SK-N-SH (cell line): Measurements from ENCODE around the gene BEX4.

Experiments
- CTCF ChIP-seq: fragments of 200-600 bp; sonication (generic); IDR thresholded peaks from 2 replicates; pipeline ENCODE4 v1.6.1; 2017; ENCODE audit warnings: antibody characterized with exemption, mild to moderate bottlenecking, moderate library complexity
- FOXM1 ChIP-seq: IDR thresholded peaks from 2 replicates; pipeline ENCODE4 v1.4.0; 2012; ENCODE audit warnings: low read depth, mild to moderate bottlenecking
- POLR2AphosphoS5 ChIP-seq: IDR thresholded peaks from 2 replicates; pipeline ENCODE4 v1.6.1; 2012; ENCODE audit warnings: low read depth, low read length
- SIN3A ChIP-seq: IDR thresholded peaks from 2 replicates; pipeline ENCODE4 v1.6.1; 2012; ENCODE audit warnings: low read depth, mild to moderate bottlenecking, low read length, moderate library complexity, borderline replicate concordance
- TCF12 ChIP-seq: IDR thresholded peaks from 2 replicates; pipeline ENCODE4 v1.4.0; 2012

- TF ChIP-seq CTCF (peak; percentile 60), SIN3A (no peak), FOXM1 (no peak), POLR2AphosphoS5 (no peak), TCF12 (no peak)
These were observed 33.6 kb downstream of the BEX4 start for GRCh38 chrX:103248553-103248952.
